ENCODE data around the gene ADGRL3. TPM values are rescaled to one million over a fixed set of nuclear protein-coding genes. Genes with fewer than 3 reads are reported as not detected.

Gene ADGRL3
- total and polyA plus RNA-seq, 7 donors, result under 0.01 to 11.9 (median 5.4) TPM

DNA sequence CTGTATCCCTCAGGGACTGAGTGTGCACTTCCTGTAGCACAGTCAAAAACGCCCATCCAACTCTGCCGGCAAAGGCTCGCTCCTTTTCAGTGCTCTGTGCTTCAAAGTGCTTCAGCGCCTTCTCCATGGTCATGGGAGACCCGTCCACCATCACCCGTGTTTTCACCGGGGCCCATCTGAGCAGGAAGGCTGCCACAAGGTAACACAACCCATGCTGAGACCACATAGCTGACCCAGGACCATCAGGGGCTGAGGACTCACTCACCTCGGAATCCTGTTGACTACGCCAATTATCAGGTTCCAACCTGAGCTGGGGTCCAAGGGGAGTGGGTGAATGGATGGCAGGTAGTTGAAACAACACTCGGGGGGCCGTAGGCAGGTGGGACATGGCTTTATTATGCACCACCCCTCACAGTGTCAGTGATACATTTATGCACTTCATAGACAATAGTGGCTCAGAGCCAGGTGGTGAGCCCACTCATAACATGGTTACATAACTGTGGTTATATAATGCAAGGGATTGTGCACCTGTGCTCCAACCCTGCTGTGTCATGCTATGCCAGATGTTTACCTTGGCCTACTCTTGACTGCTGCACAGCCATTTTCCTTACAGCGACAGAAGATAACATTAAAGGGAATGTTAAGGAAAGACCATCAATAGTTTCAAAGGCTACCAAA is 227.8 kb downstream of the ADGRL3 start:
- Histone ChIP-seq H3K36me3 (no peaks in the 10 kb centered on the region), H3K4me1 (no peaks in the 10 kb centered on the region), H3K27me3 (no peaks in the 10 kb centered on the region), H3K27ac (no peak overlapping the region), H3K4me3 (no peak overlapping the region), H3K9me3 (no peaks in the 10 kb centered on the region)
- 81 to 87% methylated on average over 12 of the region's 12 CpGs for WGBS, 2 donors
- intact Hi-C loops (cut with DNase I), result no loop called here
- DNase-seq, result no peak
- TF ChIP-seq POLR2AphosphoS5 (IDR thresholded peaks at IDR 0.05) (no peak), POLR2A (IDR thresholded peaks at IDR 0.05) (no peak), EP300 (IDR thresholded peaks at IDR 0.05) (no peak)
- TF ChIP-seq, protein P1, sequence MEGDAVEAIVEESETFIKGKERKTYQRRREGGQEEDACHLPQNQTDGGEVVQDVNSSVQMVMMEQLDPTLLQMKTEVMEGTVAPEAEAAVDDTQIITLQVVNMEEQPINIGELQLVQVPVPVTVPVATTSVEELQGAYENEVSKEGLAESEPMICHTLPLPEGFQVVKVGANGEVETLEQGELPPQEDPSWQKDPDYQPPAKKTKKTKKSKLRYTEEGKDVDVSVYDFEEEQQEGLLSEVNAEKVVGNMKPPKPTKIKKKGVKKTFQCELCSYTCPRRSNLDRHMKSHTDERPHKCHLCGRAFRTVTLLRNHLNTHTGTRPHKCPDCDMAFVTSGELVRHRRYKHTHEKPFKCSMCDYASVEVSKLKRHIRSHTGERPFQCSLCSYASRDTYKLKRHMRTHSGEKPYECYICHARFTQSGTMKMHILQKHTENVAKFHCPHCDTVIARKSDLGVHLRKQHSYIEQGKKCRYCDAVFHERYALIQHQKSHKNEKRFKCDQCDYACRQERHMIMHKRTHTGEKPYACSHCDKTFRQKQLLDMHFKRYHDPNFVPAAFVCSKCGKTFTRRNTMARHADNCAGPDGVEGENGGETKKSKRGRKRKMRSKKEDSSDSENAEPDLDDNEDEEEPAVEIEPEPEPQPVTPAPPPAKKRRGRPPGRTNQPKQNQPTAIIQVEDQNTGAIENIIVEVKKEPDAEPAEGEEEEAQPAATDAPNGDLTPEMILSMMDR (IDR thresholded peaks at IDR 0.05), result no peak

- TF ChIP-seq POLR2A (IDR thresholded peaks at IDR 0.05), result no peak
- Histone ChIP-seq H3K27ac (no peak overlapping the region), H3K4me3 (no peak overlapping the region), H3K4me1 (no peaks in the 10 kb centered on the region), H3K36me3 (no peaks in the 10 kb centered on the region), H3K9me3 (no peaks in the 10 kb centered on the region), H3K27me3 (no peaks in the 10 kb centered on the region)
- DNase-seq, result no peak
- intact Hi-C loops (cut with DNase I), result no loop called here
Measured at GRCh38 chr4:61428950-61429349, 228.8 kb downstream of the ADGRL3 start.

DNA sequence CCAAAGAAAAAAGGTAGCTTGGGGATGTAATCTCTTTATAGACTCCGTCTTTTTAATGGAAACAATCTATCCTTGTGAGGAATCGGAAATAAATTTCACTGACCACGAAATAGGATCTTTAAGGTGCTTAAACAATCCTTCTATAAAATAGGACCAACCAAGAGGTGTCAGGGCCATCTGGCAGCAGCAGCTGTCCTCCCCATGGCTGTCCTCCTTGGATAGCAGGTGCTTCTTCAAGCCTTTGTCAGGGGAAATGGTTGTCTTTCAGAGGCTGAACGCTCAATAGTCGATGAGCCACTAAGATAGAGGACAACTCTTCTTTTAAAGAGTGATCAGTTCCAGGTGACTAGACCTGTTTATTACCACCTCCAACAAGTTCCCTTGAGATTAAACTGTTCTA is 231.0 kb downstream of the ADGRL3 start:
- TF ChIP-seq EP300 (IDR thresholded peaks at IDR 0.05) (no peak), POLR2A (IDR thresholded peaks at IDR 0.05) (no peak), POLR2AphosphoS5 (IDR thresholded peaks at IDR 0.05) (no peak)
- TF ChIP-seq, protein P1 (IDR thresholded peaks at IDR 0.05), result no peak
- H3K36me3 ChIP-seq, result no peaks in the 10 kb centered on the region
- H3K4me3 ChIP-seq, result no peak overlapping the region
- WGBS, 2 donors, result 92 to 93% methylated on average over 5 of the region's 5 CpGs
- DNase-seq, result no peak
- H3K27ac ChIP-seq, result no peak overlapping the region
- H3K27me3 ChIP-seq, result no peaks in the 10 kb centered on the region
- no peaks in the 10 kb centered on the region for H3K4me1 ChIP-seq
- intact Hi-C loops (cut with DNase I), result no loop called here
- no peaks in the 10 kb centered on the region for H3K9me3 ChIP-seq

- Histone ChIP-seq H3K36me3 (no peaks in the 10 kb centered on the region), H3K9me3 (no peaks in the 10 kb centered on the region), H3K4me3 (no peak overlapping the region), H3K27ac (no peak overlapping the region), H3K4me1 (no peaks in the 10 kb centered on the region), H3K27me3 (no peaks in the 10 kb centered on the region)
- intact Hi-C loops (cut with DNase I), result no loop called here
- TF ChIP-seq, protein P1 (IDR thresholded peaks at IDR 0.05), result no peak
- no peak for DNase-seq
Measured at GRCh38 chr4:61437923-61438322, 237.8 kb downstream of the ADGRL3 start.

- Histone ChIP-seq H3K4me1 (no peaks in the 10 kb centered on the region), H3K4me3 (no peak overlapping the region), H3K36me3 (no peaks in the 10 kb centered on the region), H3K9me3 (no peaks in the 10 kb centered on the region), H3K27ac (no peak overlapping the region), H3K27me3 (no peaks in the 10 kb centered on the region)
- intact Hi-C loops (cut with DNase I), result no loop called here
- no peak for TF ChIP-seq EP300 (IDR thresholded peaks at IDR 0.05)
- TF ChIP-seq POLR2AphosphoS5 (IDR thresholded peaks at IDR 0.05), result no peak
- no peak for TF ChIP-seq POLR2A (IDR thresholded peaks at IDR 0.05)
- TF ChIP-seq, protein P1 (IDR thresholded peaks at IDR 0.05), result no peak
- 83% methylated on average over 4 of the region's 4 CpGs for WGBS, 2 donors
- no peak for DNase-seq
Measured at GRCh38 chr4:61440321-61440720, 240.2 kb downstream of the ADGRL3 start.
